HG03196 (cell line): ENCODE measurements around the gene GALNT12.

Experiments
- ATAC-seq: cut with Tn5 transposase; IDR thresholded peaks from one replicate; pipeline ENCODE4 v1.9.1; 2021; ENCODE audit not compliant: unreplicated experiment

Gene GALNT12

DNA sequence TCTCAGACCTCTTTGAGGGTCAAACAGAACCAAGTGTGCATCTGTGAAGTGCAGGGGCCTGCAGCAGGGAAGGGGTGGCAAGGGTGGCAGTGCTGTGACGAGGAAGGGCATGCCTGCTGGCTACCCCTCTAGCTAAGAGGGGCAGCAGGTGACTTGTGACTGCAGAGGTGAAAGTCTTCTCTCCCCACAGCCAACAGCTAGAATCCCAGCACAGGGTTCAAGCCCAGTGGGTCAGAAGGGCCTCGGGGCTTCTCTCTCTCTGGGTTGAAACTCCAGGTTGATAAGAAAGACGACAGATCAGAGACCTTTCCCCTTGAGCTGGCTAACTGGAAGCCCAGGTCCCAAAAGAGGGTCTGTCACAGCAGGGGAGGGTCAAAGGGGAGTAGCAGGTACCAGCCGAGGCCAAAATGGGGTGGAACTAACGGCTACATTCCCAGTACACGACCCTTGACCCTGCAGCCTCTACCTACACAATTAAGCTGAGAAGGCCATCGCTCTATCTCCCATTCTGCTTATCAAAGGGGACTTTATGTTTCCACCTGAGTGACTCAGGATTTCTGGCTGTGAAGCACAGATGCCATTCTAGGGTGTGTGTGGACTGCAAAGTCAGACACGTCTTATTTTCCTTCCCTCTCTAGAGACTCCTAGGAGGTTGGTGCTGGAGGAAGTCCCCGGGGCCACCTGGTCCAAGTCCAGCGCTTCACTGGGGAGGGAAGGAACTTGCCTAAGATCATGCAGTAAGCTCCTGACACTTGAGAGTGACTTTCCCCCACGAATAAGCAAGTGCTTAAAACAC, 25.7 kb upstream of the GALNT12 start:
- ATAC-seq: no peak

- no peak for ATAC-seq
These were observed 23.8 kb upstream of the GALNT12 start for GRCh38 chr9:98783518-98784226.

DNA sequence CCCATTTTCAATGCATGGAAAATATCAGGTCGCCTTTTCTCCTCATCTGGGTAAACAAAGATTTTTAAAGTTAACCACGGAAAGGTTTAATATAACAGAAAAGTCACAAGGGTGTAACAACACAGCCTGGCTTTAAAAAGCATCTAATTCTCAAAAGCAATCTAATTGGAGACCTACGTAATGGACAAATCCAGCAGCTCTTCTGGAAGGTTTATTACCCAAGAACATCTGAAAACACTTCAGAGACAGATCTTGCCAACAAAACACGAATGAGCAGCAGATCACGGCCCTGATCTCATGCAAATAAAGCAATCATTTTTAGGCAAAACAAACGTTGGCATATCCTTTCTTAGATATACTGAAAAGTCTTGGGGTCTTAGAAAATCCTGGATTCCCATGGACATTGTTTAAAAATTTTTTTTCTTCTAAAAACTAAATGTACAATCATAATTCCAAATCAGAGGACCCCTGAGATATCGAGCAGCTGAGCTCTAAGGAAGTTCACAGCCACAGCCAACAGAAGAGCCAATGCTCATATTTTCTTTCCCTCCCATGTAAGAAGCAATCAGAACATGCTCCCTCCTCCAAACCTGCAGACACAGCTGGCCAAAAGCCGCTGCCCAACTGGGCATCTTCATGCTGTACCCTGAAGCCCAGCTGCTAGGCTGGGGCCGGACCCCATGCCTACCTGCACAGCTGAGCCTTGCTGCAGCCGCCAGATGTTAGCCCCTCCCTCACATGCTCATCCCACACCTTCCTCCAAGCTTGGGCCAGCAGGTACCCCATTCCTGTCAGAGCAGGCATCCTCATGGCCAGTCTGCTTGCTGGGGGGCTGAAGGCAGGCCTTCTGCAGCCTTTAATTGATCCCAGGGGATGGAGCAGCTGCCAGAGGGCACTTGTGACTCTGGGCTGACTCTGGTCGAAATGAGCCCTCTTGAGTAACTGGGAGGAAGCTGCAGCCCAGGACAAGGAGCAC, 22.4 kb upstream of the GALNT12 start:
- no peak for ATAC-seq

DNA sequence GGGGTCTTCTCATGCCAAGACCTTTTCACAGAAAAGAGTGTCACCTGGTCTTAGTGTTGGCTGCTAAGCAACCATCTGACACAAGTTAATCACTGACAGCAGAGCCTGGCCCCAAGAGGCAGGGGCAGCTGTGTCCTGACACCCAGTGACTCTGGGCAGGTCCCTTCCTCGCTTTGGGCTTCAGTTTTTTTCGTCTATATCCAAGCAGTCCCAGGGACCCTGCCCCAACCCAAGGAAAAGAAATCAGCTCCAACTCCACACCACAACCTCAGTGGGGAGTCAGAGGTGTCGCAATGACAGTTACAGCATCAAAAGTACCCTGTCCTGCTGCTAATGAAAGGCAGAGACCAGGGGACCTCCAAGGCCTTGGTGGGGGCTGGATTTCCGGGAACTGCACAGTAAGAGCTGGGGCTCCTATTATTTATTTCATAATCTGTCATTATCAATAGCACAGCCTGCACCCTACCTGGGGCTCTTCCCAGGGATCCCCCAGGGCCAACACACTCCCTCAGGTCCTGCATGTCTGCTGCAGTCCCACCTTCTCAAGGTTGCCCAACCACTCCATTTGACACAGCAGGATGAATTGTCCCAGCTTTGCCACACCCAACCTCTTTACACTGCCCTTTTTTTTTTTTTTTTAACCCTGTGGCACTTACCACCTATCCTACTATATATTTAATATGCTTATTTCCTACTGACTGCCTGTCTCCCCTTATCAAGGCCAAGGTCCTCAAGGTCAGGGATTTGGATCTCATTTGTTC, 20.5 kb upstream of the GALNT12 start:
- no peak for ATAC-seq

GRCh38 chr9:98787766-98788335, 19.6 kb upstream of the GALNT12 start:
- no peak for ATAC-seq

- no peak for ATAC-seq
These were observed 17.9 kb upstream of the GALNT12 start for GRCh38 chr9:98789483-98790133.

DNA sequence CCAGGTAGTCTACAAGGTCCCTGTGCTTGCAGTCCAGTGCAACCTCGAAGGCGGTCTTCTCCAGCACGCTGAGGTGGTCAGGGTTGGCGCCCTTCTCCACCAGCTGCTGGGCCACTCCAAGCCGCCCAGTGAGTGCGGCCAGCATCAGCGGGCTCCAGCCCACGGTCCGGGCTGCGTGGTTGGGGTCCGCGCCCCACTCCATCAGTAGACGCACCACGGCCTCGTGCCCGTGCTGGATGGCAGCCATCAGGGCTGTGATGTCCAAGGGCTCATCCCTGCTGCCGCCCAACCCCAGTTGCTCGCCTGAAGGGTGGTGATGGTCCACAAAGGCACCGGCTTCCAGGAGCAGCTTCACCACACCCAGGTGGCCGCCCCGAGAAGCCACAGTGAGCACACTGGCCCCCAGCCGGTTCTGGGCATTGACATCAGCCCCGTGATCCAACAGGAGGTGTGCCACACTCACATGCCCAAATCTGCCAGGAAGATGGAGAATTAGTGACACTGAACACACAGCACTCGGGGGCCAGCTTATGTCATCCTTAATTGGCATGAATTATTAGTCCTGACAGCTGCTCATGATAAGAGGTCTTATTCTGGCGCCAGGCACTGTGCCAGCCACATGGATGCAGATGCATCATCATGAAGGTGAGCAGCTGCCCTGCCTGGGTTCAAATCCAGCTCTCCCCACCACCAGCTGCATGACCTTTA, 17.2 kb upstream of the GALNT12 start:
- no peak for ATAC-seq

DNA sequence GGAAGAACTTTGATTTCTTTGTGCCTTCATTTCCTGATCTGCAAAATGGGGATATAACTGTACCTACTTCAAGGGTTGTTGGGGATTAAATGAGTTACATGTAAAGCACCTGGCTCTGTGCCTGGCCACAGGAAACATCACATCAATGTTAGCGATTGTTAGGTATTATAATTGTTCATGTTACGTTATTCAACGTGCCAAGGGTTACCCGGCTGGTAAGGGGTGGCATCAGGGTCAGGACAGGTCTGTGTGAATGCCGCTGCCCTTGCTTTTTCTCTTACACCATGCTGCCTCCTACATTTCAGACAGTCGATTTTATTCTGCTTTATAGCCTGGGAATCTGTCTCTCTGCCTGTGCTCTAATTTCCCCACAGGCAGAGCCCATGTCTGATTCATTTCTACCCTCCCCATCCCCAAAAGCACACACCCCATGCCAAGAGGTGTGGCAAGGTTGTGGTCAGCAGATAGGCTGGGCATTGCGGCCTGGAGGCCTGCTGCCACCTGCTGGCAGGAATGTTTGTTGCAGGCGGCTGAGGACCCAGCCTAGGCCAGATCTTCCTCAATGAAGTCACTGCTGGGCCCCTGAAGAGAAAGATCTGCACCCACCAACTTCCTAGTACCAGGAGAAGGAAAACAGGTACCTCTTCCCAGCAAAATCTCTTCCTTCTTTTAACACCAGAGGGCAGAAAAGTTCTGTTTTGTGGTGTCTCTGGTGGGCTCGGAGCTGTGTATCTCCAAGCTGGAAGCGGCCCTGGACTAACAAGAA, 16.4 kb upstream of the GALNT12 start:
- ATAC-seq: no peak

DNA sequence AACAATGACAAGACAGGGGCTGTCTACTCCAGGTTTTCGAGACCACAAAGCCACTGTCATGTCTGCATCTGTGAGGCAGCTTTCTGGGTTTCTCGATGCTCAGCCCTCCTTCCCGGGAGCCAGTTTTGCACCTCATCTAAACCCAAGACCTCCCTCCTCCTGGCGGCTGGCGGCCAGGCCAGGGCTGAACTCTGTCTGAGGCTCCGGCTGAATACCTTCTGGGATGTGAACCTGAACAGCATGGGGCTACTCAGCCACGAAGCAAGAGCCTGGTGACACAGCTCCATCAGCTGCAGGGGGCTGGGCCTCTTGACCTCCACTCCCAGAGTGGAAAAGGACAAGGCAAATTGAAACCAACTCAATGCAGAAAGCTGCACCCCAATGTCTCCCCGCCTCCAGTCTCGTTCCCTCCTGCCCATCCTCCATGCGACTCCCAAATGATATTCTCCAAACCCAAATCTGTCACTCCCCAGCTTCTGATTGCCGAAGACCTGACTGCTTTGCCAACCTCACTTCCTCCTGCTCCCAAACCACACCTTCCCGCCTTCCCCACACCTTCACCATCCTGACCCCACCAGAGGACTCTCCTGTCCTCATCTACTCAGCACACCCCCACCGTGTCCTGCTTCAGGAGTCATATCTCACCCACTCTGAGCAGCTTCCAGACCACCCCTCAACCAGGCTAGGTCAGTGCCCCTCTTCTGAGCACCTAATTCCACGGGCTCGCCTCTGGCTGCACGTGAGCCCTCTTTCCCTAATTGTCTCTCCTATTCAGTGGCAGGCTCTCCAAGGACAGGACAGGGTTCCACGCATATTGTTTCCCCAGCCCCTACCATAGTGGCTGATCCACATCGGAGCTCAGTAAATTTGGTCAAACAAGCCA, 15.6 kb upstream of the GALNT12 start:
- ATAC-seq: no peak

- no peak for ATAC-seq
These were observed 14.4 kb upstream of the GALNT12 start for GRCh38 chr9:98793031-98793430.

DNA sequence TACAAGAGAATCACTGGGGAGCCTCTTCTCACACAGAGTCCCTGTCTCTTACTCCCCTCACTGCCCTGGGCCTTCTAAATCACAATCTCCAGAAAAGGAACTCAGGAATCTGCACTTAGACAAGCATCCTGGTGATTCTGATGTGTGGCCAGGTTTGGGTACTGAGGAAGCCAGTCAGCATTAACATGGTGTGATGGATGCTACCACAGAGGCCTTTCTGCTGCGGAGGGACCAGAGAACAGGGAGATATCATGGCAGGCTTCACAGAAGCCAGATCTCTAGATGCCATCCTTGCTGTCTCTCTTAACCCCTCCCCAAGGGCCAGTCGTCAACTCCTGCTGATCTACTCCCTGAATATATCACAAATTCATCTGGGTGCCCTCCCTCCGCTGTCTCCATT, 12.7 kb upstream of the GALNT12 start:
- ATAC-seq: no peak

DNA sequence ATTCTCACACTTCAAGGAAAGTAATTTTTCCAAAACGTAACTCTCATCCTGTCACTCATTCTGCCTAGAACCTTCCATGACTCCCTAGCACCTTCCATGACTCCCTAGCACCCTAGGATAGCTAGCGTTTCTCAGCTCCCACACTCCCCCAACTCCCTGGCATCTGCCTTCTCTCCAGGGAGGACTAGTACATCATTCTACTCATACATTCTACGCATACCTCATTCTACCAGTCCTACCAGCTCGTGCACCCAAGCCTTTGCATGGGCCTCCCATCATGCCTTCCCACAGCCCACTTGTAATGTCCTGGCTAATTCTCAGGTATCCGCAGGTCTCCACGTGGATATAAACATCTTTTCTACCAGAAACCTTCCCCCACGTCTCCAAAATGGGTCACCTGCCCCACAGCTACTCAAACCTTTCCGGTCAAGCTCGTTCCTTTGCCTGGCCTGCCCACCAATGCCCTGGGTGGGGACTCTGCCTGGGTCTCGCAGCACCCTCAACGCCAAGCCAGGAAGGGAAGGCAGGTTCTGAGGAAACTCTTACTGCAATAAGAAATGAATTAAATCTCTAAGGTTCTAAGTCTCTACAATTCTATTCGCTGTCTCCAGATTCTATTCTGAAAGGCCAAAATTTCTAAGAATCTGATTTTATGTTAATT, 12.0 kb upstream of the GALNT12 start:
- ATAC-seq: no peak

DNA sequence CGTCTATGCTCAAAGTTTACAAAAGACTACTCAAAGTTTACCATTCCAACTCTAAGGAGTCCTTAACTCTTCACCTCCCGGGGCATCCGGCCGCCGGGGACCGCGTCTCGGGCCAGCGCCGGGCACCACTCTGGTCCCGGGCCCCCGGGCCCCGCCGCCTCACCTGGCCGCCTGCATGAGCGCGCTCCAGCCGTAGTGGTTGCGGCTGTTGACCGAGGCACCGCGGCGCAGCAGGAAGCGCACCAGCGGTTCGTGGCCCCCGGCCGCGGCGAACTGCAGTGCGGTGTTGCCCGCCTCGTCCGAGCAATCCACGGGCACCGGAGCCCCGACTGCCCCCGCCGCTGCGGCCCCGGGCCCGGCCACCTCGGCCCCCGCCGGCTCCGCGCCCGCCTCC, 11.5 kb upstream of the GALNT12 start:
- peak; percentile 36 for ATAC-seq

- peak; percentile 82 for ATAC-seq
These were observed 10.9 kb upstream of the GALNT12 start, which contains the start of gene ANKS6 for GRCh38 chr9:98796364-98797101. Gene ANKS6, minus strand, starts transcription at chr9:98796555. Its CDS starts 64 bp downstream, at chr9:98796491.

- ATAC-seq: no peak
These were observed 10.0 kb upstream of the GALNT12 start for GRCh38 chr9:98797491-98797890.

GRCh38 chr9:98798254-98798653, 9.2 kb upstream of the GALNT12 start:
- ATAC-seq: no peak
